Measurements from ENCODE around the gene PTPRN2. TPM values are rescaled to one million over a fixed set of nuclear protein-coding genes. Genes with fewer than 3 reads are reported as not detected.

PTPRN2 gene
- total and polyA plus RNA-seq, 2 donors (not counting 1 experiment from before 2014, with no cell fraction given) = 0.54 to 1.2 TPM

DNA sequence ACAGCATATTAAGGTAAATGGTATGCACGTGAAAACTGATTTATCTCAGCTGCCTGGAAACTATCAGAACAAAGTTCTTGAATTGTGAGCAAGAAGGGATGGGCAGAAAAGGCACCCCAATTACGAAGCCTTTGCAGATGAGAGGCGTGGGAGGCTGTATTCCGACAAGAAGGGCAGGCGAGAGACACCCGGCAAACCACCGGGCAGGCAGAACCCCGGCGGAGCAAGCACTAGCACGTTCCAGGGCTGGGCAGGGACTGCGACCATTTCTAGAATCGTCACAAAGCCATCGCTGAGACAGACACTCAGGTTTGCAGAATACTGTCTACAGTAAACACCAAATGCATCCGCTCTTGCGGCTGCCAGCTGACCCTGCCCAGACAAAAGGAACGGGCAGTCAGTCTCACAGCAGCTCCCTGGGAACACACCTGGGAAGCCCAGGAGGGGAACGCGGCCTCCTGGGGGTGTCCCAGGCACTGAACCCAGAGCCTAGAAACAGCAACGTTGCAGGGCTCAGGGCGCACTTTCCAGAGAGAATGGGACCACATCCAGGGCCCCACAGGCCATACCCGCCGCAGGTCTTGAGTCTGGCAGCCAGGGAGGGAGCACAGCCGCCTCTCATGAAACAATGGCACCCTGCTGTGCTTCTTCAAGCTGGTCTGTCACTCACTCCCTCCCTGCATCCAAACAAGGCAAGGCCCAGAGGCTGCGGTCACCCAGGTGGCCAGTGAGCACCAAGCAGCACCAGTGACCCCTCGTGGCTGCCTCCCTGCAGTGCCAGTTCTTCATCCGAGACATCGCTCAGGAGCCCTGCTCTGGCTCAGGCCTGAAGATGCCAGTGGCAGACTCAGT, 261.9 kb downstream of the PTPRN2 start:
- no peak for DNase-seq (ENCODE audit: low read depth in 2 of 2)
- H3K9me3 ChIP-seq (ENCODE audit: control insufficient read depth, insufficient read depth, low read depth, low read length) = peaks cover 9% of the 10 kb centered on the region
- no peaks in the 10 kb centered on the region for H3K4me1 ChIP-seq (ENCODE audit: control insufficient read depth, extremely low read depth, insufficient read depth, low read length)

GRCh38 chr7:158324397-158325360, 262.9 kb downstream of the PTPRN2 start:
- Histone ChIP-seq H3K4me3 (replicated peaks in 1 of 4; ENCODE audit: control extremely low read depth in 1 of 4, insufficient read depth in 1 of 4, low read depth in 3 of 4, low read length in 4 of 4) (no peak overlapping the region), H3K27ac (ENCODE audit: insufficient read depth, low read length) (no peak overlapping the region), H3K36me3 (ENCODE audit: control insufficient read depth, insufficient read depth, low read length) (no peaks in the 10 kb centered on the region), H3K9ac (ENCODE audit: insufficient read depth, low read length) (no peak overlapping the region), H2AFZ (ENCODE audit: low read length) (no peak overlapping the region), H3K4me1 (ENCODE audit: control insufficient read depth, extremely low read depth, insufficient read depth, low read length) (no peaks in the 10 kb centered on the region), H4K20me1 (ENCODE audit: control insufficient read depth, extremely low read depth, insufficient read depth, low read length) (no peaks in the 10 kb centered on the region), H3K9me3 (ENCODE audit: control insufficient read depth, insufficient read depth, low read depth, low read length) (peaks cover 9% of the 10 kb centered on the region), H3K4me2 (ENCODE audit: extremely low read depth, insufficient read depth, low read length) (no peak overlapping the region), H3K79me2 (ENCODE audit: control insufficient read depth, insufficient read depth, low read length) (no peaks in the 10 kb centered on the region), H3K27me3 (ENCODE audit: control insufficient read depth, insufficient read depth, low read length) (no peaks in the 10 kb centered on the region)
- no peak for DNase-seq (ENCODE audit: low read depth in 2 of 2)
- TF ChIP-seq EZH2 (IDR thresholded peaks at IDR 0.05; ENCODE audit: low read length, missing control alignments) (no peak), CTCF (conservative IDR thresholded peaks at IDR 0.05 in 1 of 2, IDR thresholded peaks at IDR 0.05 in 1 of 2; ENCODE audit: low read depth in 1 of 2, low read length in 2 of 2) (no peak)

More for the DNA sequence above, 261.9 kb downstream of the PTPRN2 start:
- H3K27ac ChIP-seq (ENCODE audit: insufficient read depth, low read length) = no peak overlapping the region
- no peak overlapping the region for H3K4me2 ChIP-seq (ENCODE audit: extremely low read depth, insufficient read depth, low read length)
- no peaks in the 10 kb centered on the region for H3K36me3 ChIP-seq (ENCODE audit: control insufficient read depth, insufficient read depth, low read length)
- H3K27me3 ChIP-seq (ENCODE audit: control insufficient read depth, insufficient read depth, low read length) = no peaks in the 10 kb centered on the region
- TF ChIP-seq EZH2 (IDR thresholded peaks at IDR 0.05; ENCODE audit: low read length, missing control alignments) (no peak), CTCF (conservative IDR thresholded peaks at IDR 0.05 in 1 of 2, IDR thresholded peaks at IDR 0.05 in 1 of 2; ENCODE audit: low read depth in 1 of 2, low read length in 2 of 2) (no peak)
- H3K79me2 ChIP-seq (ENCODE audit: control insufficient read depth, insufficient read depth, low read length) = no peaks in the 10 kb centered on the region
- H4K20me1 ChIP-seq (ENCODE audit: control insufficient read depth, extremely low read depth, insufficient read depth, low read length) = no peaks in the 10 kb centered on the region
- no peak overlapping the region for H3K4me3 ChIP-seq (replicated peaks in 1 of 4; ENCODE audit: control extremely low read depth in 1 of 4, insufficient read depth in 1 of 4, low read depth in 3 of 4, low read length in 4 of 4)
- no peak overlapping the region for H3K9ac ChIP-seq (ENCODE audit: insufficient read depth, low read length)
- H2AFZ ChIP-seq (ENCODE audit: low read length) = no peak overlapping the region

Measured in fibroblast of lung (primary cell).